Measurements from ENCODE around the gene ASAP2.

DNA sequence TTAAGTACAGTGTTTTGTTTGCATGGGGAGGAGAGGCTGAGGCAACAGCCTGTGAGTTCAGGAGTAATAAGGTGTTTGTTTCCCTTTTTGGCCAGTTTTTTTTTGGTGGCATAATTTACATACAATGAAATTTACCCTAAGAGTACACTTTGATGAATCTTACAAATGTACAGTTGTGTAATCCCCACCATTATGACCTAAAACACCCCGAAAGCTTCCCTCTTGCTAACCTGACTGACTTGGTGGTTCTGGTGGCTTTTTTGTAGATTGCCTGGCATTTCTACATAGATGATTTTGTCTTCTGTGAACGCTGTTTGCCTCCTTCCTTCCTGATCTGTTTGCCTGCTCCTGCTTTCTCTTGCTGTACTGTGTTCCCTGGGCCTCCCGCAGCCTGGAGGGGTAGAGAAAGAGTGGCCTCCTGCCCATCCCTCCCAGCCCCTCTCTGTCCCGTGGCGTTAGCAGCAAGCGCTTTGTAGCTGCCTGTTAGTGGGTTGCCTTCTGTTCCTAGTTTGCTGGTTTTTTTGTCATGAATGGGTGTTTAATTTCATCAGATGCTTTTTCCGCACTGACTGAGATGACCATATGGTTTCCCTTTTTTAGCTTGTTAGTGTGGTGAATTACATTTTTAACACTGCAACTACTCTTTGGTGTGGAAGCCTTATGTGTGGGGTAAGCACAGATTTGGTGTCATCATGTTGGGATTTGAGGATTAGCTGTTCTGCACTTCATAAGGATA, 32.1 kb downstream of the ASAP2 start:
- TF ChIP-seq, protein P1, sequence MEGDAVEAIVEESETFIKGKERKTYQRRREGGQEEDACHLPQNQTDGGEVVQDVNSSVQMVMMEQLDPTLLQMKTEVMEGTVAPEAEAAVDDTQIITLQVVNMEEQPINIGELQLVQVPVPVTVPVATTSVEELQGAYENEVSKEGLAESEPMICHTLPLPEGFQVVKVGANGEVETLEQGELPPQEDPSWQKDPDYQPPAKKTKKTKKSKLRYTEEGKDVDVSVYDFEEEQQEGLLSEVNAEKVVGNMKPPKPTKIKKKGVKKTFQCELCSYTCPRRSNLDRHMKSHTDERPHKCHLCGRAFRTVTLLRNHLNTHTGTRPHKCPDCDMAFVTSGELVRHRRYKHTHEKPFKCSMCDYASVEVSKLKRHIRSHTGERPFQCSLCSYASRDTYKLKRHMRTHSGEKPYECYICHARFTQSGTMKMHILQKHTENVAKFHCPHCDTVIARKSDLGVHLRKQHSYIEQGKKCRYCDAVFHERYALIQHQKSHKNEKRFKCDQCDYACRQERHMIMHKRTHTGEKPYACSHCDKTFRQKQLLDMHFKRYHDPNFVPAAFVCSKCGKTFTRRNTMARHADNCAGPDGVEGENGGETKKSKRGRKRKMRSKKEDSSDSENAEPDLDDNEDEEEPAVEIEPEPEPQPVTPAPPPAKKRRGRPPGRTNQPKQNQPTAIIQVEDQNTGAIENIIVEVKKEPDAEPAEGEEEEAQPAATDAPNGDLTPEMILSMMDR (IDR thresholded peaks at IDR 0.05; ENCODE audit: low read length), result no peak
- TF ChIP-seq EZH2 (IDR thresholded peaks at IDR 0.05; ENCODE audit: borderline replicate concordance, low read length), result no peak
